Measurements from ENCODE around the gene ANKRD9.

- TF ChIP-seq CTCF (IDR thresholded peaks at IDR 0.05) (no peak), EP300 (IDR thresholded peaks at IDR 0.05) (no peak), POLR2A (IDR thresholded peaks at IDR 0.05) (no peak)
These were observed 15.8 kb upstream of the ANKRD9 start for GRCh38 chr14:102525219-102525928.

All from ovary (tissue), 3 donors.